ENCODE measurements around the gene GOLGA6L2. TPM values are rescaled to one million over a fixed set of nuclear protein-coding genes. Genes with fewer than 3 reads are reported as not detected.

Gene GOLGA6L2
- total and polyA plus RNA-seq, 2 of the 13 experiments (the other 11 are each of a cell fraction or from before 2014, with no cell fraction given) = not detected

DNA sequence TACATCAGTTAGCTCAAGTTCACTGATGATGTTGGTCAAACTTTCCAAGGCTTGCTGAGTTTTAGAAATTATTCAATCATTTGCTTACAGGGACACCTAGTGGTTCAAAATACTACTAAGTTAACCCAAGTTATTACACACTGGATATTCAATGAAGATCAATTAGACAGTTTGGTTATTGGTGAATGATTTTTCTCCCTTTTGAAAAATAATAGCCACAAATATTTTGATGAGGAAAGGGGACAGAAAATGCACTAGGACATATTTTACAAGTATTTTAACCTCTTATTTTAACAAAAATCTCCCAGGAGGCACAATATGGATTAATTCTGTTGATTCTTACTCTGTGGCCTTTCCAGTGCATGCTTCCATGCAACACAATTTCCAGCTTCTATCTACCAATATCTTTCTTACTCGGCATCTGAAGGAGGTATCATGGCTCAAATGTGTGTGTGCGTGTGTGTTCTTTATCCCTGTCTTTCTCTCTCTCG lies 20.1 kb upstream of the GOLGA6L2 start:
- H3K4me2 ChIP-seq (ENCODE audit: low read depth, low read length) = no peak overlapping the region
- no peaks in the 10 kb centered on the region for H3K79me2 ChIP-seq (ENCODE audit: insufficient read depth, low read length)
- no peaks in the 10 kb centered on the region for H3K9me3 ChIP-seq (ENCODE audit: low read length)
- peak; percentile 23 for DNase-seq (ENCODE audit: low spot score)
- no peaks in the 10 kb centered on the region; a peak in 1 of 5 replicates for H3K27me3 ChIP-seq (ENCODE audit: control insufficient read depth in 1 of 2, insufficient read depth in 2 of 2, low read length in 2 of 2)
- ATAC-seq = peak; percentile 57; the same call in 2 of the 3 replicates
- BruUV-seq (replicated peaks) = no TSS peak
- no peak overlapping the region for H2AFZ ChIP-seq (ENCODE audit: low read length)
- in situ Hi-C loops (cut with HindIII; ENCODE audit: extremely low pct_ligation_motif_present, low pct_unique_long_range_greater_than_20kb) = no loop called here
- no peak overlapping the region for H3K4me3 ChIP-seq (replicated peaks in 1 of 3; ENCODE audit: insufficient read depth in 1 of 3, low read depth in 2 of 3, low read length in 3 of 3)
- H3K4me1 ChIP-seq (ENCODE audit: insufficient read depth, low read length) = no peaks in the 10 kb centered on the region
- no peak overlapping the region for H3K27ac ChIP-seq (ENCODE audit: extremely low read length, insufficient read depth, low read length)
- peak; percentile 80 for FAIRE-seq
- WGBS (ENCODE audit: low lambda C conversion rate) = 32% methylated on average over 3 of the region's 3 CpGs
- H3K9ac ChIP-seq (ENCODE audit: insufficient read depth, low read depth, low read length) = no peak overlapping the region
- POLR2A ChIA-PET = no interaction called here
- intact Hi-C loops (cut with micrococcal nuclease; ENCODE audit: unreplicated experiment) = loop anchor here (5.0 kb wide), 2 partner anchors 430 to 510 kb away; partner anchors contain the start of gene TUBGCP5
- CTCF ChIA-PET (ENCODE audit: low intra/inter-chr PET ratio, low total read pairs) = interaction anchor here (1.4 kb wide), 1 partner anchor 431 kb away, joined by 3 read pairs; no protein-coding TSS in a partner anchor
- H4K20me1 ChIP-seq (ENCODE audit: insufficient read depth, low read length) = no peaks in the 10 kb centered on the region
- H3K36me3 ChIP-seq (replicated peaks in 1 of 2; ENCODE audit: control insufficient read depth in 1 of 2, insufficient read depth in 2 of 2, low read length in 2 of 2) = no peaks in the 10 kb centered on the region
- TF ChIP-seq KDM4B (CRISPR knock-in tag; IDR thresholded peaks at IDR 0.05) = no peak
- no peak for TF ChIP-seq SP140L (CRISPR knock-in tag; IDR thresholded peaks at IDR 0.05; ENCODE audit: borderline replicate concordance)
- TF ChIP-seq BHLHE40 (IDR thresholded peaks at IDR 0.05; ENCODE audit: low read length) = no peak
- TF ChIP-seq GATA4 (IDR thresholded peaks at IDR 0.05; ENCODE audit: borderline replicate concordance, low read depth) = no peak
- no peak for TF ChIP-seq RXRB (CRISPR knock-in tag; IDR thresholded peaks at IDR 0.05; ENCODE audit: borderline replicate concordance)
- TF ChIP-seq RAD21 (CRISPR knock-in tag; IDR thresholded peaks at IDR 0.05) = peak; percentile 42; the same call in 1 of the 2 replicates
- TF ChIP-seq ETS1 (CRISPR knock-in tag; IDR thresholded peaks at IDR 0.05) = no peak
- no peak for TF ChIP-seq WIZ (CRISPR knock-in tag; IDR thresholded peaks at IDR 0.05)
- TF ChIP-seq STAG1 (CRISPR knock-in tag; IDR thresholded peaks at IDR 0.05) = peak; percentile 79
- TF ChIP-seq RXRA (CRISPR knock-in tag; IDR thresholded peaks at IDR 0.05) = no peak
- TF ChIP-seq SMC3 (IDR thresholded peaks at IDR 0.05; ENCODE audit: low read length) = peak; percentile 53
- TF ChIP-seq, protein P1, sequence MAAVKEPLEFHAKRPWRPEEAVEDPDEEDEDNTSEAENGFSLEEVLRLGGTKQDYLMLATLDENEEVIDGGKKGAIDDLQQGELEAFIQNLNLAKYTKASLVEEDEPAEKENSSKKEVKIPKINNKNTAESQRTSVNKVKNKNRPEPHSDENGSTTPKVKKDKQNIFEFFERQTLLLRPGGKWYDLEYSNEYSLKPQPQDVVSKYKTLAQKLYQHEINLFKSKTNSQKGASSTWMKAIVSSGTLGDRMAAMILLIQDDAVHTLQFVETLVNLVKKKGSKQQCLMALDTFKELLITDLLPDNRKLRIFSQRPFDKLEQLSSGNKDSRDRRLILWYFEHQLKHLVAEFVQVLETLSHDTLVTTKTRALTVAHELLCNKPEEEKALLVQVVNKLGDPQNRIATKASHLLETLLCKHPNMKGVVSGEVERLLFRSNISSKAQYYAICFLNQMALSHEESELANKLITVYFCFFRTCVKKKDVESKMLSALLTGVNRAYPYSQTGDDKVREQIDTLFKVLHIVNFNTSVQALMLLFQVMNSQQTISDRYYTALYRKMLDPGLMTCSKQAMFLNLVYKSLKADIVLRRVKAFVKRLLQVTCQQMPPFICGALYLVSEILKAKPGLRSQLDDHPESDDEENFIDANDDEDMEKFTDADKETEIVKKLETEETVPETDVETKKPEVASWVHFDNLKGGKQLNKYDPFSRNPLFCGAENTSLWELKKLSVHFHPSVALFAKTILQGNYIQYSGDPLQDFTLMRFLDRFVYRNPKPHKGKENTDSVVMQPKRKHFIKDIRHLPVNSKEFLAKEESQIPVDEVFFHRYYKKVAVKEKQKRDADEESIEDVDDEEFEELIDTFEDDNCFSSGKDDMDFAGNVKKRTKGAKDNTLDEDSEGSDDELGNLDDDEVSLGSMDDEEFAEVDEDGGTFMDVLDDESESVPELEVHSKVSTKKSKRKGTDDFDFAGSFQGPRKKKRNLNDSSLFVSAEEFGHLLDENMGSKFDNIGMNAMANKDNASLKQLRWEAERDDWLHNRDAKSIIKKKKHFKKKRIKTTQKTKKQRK (IDR thresholded peaks at IDR 0.05; ENCODE audit: low read length) = no peak
- TF ChIP-seq TSC22D2 (CRISPR knock-in tag; IDR thresholded peaks at IDR 0.05; ENCODE audit: borderline replicate concordance) = no peak
- TF ChIP-seq ZNF737 (CRISPR knock-in tag; IDR thresholded peaks at IDR 0.05; ENCODE audit: borderline replicate concordance) = no peak
- no peak for TF ChIP-seq ZNF543 (CRISPR knock-in tag; IDR thresholded peaks at IDR 0.05)
- TF ChIP-seq ZBTB1 (CRISPR knock-in tag; IDR thresholded peaks at IDR 0.05; ENCODE audit: borderline replicate concordance) = no peak
- TF ChIP-seq SMAD3 (CRISPR knock-in tag; IDR thresholded peaks at IDR 0.05) = no peak

Measured in HepG2 (cell line).